Lung (tissue), 12 donors: ENCODE data around the gene ASPHD1. TPM values are rescaled to one million over a fixed set of nuclear protein-coding genes. Genes with fewer than 3 reads are reported as not detected.
A peak's percentile ranks its signal among the peaks of the same experiment; 100 is the strongest.

Experiments used
- ATAC-seq: fragments of 200-7000 bp; cut with Tn5 transposase; one replicate; pipeline ENCODE4 v1.9.1; 2020; ENCODE audit warnings: moderate number of reproducible peaks; ENCODE audit not compliant: insufficient read depth, low FRiP score
- DNase-seq, 3 donors: peaks; one replicate each; pipeline ENCODE4 v3.0.0-alpha.2; 2013 to 2017
- H3K27ac ChIP-seq, 2 donors: one replicate each; pipeline ENCODE4 v1.5.1; 2013; ENCODE audit warnings: mild to moderate bottlenecking in 2 of 2, moderate library complexity in 2 of 2, control low read depth in 1 of 2, inconsistent platforms in 1 of 2, low read depth in 1 of 2, low read length in 1 of 2
- H3K27me3 ChIP-seq, 3 donors: one replicate each; pipeline ENCODE4 v1.5.1; 2013; ENCODE audit warnings: low read length in 2 of 3; ENCODE audit not compliant: control insufficient read depth in 3 of 3, insufficient read depth in 3 of 3
- H3K36me3 ChIP-seq, 4 donors: one replicate each; pipeline ENCODE4 v1.5.1; 2013; ENCODE audit warnings: low read length in 4 of 4, mild to moderate bottlenecking in 1 of 4, moderate library complexity in 1 of 4; ENCODE audit not compliant: control insufficient read depth in 4 of 4, insufficient read depth in 4 of 4
- H3K4me1 ChIP-seq, 5 donors: one replicate each; pipeline ENCODE4 v1.5.1; 2013; ENCODE audit warnings: low read length in 5 of 5, mild to moderate bottlenecking in 2 of 5, moderate library complexity in 1 of 5; ENCODE audit not compliant: control insufficient read depth in 5 of 5, insufficient read depth in 5 of 5
- H3K4me3 ChIP-seq: one replicate; pipeline ENCODE4 v1.5.1; 2013; ENCODE audit warnings: mild to moderate bottlenecking, control low read depth, moderate library complexity
- H3K9ac ChIP-seq, 2 donors: one replicate each; pipeline ENCODE4 v1.5.1; 2013; ENCODE audit warnings: low read length in 2 of 2, control low read depth in 1 of 2; ENCODE audit not compliant: insufficient read depth in 1 of 2
- H3K9me3 ChIP-seq, 4 donors: one replicate each; pipeline ENCODE4 v1.5.1; 2013; ENCODE audit warnings: low read length in 3 of 4, mild to moderate bottlenecking in 1 of 4, moderate library complexity in 1 of 4; ENCODE audit not compliant: control insufficient read depth in 4 of 4, insufficient read depth in 3 of 4
- WGBS, 2 donors: extraction: QIAGEN DNeasy Blood & Tissue Kit; methylation state at CpG; one replicate each; pipeline ENCODE4 v1.1.7; 2013; 5-methylcytosine and 5-hydroxymethylcytosine counted together
- polyA plus RNA-seq, 2 donors: library from polyadenylated mRNA; stranded (reverse); fragments of 200-250 nt; gene quantifications; one replicate each; pipeline ENCODE4 v1.2.1, GENCODE V29; 2013
- total RNA-seq, 2 donors: library from RNA; depleted of rRNA in 1 of 2; stranded (reverse); fragments of >200 nt in 1 of 2; gene quantifications; one replicate each; pipeline ENCODE4 v1.2.1, GENCODE V29; 2014 to 2021
- TF ChIP-seq, protein P1 (sequence below): IDR thresholded peaks from 2 replicates; pipeline ENCODE4 v1.5.1; 2012; ENCODE audit warnings: mild to moderate bottlenecking; ENCODE audit errors: control extremely low read depth, extremely low read depth
- donor health status: control.
- donor health status: control.
- donor health status: Bipolar disorder and iron deficiency.
- donor health status: healthy.
- donor health status: DM: yes; HTN: yes; CAD: no.

The ASPHD1 gene
- total and polyA plus RNA-seq, 4 donors, result 0.34 to 4.3 (median 3.7) TPM

DNA sequence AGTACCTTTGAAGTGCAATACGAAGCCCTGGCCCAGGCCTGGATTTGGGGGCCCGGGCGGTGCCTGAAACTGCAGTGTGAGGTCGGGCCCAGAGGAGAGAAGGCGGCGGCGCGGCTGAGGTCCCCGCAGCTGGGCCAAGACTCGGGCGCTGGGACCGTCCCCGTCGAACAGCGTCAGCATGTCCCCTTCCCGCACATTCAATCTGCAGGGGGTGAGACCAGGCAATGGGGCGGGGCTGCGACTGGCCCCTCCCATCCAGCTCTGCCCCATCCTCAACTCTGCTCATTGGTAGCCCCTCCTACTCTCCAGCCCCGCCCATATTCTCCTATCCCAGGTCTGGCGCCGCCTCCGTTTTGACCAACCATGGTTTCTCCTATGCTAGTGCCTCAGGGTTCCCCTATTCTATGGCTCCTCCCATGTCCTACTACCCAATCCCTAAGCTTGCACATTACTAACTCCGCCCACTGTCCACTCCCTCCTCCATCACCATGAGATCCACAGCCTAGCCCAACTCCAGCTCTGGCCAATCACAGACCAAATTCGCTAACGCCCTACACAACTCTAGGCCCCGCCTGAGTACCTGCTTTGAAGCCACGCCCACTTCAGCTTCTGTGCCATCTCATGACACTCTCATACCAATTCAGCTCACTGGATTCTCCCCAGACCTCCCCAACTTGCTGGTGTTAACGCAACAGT, 22.9 kb upstream of the ASPHD1 start:
- Histone ChIP-seq H3K4me1 (peaks cover 0 to 5% (median 0%) of the 10 kb centered on the region in 5 donors), H3K9ac (no peak overlapping the region), H3K27me3 (peaks cover 4 to 33% (median 27%) of the 10 kb centered on the region in 3 donors), H3K27ac (no peak overlapping the region), H3K36me3 (no peaks in the 10 kb centered on the region), H3K9me3 (peaks cover 0 to 6% (median 0%) of the 10 kb centered on the region in 4 donors), H3K4me3 (no peak overlapping the region)
- DNase-seq, result peak in 2 of 3 donors; percentile 11 to 12
- 16 to 21% methylated on average over 24 to 28 of the region's 28 CpGs for WGBS, 2 donors
- TF ChIP-seq, protein P1, sequence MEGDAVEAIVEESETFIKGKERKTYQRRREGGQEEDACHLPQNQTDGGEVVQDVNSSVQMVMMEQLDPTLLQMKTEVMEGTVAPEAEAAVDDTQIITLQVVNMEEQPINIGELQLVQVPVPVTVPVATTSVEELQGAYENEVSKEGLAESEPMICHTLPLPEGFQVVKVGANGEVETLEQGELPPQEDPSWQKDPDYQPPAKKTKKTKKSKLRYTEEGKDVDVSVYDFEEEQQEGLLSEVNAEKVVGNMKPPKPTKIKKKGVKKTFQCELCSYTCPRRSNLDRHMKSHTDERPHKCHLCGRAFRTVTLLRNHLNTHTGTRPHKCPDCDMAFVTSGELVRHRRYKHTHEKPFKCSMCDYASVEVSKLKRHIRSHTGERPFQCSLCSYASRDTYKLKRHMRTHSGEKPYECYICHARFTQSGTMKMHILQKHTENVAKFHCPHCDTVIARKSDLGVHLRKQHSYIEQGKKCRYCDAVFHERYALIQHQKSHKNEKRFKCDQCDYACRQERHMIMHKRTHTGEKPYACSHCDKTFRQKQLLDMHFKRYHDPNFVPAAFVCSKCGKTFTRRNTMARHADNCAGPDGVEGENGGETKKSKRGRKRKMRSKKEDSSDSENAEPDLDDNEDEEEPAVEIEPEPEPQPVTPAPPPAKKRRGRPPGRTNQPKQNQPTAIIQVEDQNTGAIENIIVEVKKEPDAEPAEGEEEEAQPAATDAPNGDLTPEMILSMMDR, result no peak
- peak; percentile 81 for ATAC-seq

DNA sequence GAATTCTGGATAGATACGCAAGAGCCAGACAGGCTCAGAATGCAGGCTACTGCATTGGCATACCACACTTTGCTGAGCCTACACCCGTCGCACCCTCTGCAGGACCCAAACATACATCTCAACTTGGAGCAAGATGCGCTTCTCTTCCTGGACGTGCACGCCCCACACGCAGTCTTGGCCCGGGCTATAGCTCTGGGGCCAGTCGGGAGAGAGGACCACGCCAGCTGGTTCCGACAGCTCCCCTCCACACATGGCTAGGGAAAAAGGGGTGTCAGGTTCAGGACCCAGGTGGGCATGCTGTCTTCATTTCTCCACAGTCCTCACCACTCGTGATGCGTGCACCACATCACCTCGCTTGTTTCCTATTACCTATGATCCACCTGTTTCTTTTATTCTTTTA, 22.1 kb upstream of the ASPHD1 start:
- TF ChIP-seq, protein P1, result no peak
- no peaks in the 10 kb centered on the region for H3K36me3 ChIP-seq
- 87 to 91% methylated on average over 14 of the region's 14 CpGs for WGBS, 2 donors
- H3K27ac ChIP-seq, result no peak overlapping the region
- H3K9ac ChIP-seq, result no peak overlapping the region
- no peak overlapping the region for H3K4me3 ChIP-seq
- H3K27me3 ChIP-seq, result peaks cover 4 to 33% (median 27%) of the 10 kb centered on the region in 3 donors
- H3K9me3 ChIP-seq, result peaks cover 0 to 6% (median 0%) of the 10 kb centered on the region in 4 donors
- DNase-seq (no peak), ATAC-seq (no peak)
- peaks cover 0 to 7% (median 0%) of the 10 kb centered on the region in 5 donors for H3K4me1 ChIP-seq

DNA sequence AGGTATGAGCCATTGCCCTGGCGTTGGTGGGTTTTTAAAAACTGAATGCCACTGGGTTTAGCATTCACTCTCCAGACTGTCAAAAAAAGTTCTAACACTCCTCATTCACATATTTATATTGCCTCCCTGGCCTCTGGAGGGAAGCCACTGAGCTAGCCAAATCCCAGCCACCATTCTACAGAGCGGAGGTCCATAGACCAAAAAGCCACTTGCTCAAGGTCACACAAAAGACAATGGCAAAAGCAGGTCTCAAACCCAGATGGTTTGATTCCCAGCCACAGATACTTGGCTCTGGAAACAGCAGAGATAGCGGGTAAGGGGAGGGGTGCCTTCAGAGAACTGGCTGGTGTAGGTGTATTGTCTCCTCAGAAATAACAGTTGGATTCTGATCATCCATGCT, 19.2 kb upstream of the ASPHD1 start:
- no peak overlapping the region for H3K27ac ChIP-seq
- H3K9ac ChIP-seq, result no peak overlapping the region
- H3K4me1 ChIP-seq, result peaks cover 0 to 7% (median 0%) of the 10 kb centered on the region in 5 donors
- TF ChIP-seq, protein P1, result no peak
- peaks cover 0 to 6% (median 0%) of the 10 kb centered on the region in 4 donors for H3K9me3 ChIP-seq
- 90 to 96% methylated on average over 3 of the region's 3 CpGs for WGBS, 2 donors
- ATAC-seq (no peak), DNase-seq (no peak)
- no peak overlapping the region for H3K4me3 ChIP-seq
- H3K27me3 ChIP-seq, result peaks cover 4 to 22% (median 18%) of the 10 kb centered on the region in 3 donors
- no peaks in the 10 kb centered on the region for H3K36me3 ChIP-seq
